ENCODE results near the gene ACOXL.

Gene ACOXL

GRCh38 chr2:111050701-111051376 is 318.5 kb downstream of the ACOXL start:
- no peak for DNase-seq (ENCODE audit: low read depth)

DNA sequence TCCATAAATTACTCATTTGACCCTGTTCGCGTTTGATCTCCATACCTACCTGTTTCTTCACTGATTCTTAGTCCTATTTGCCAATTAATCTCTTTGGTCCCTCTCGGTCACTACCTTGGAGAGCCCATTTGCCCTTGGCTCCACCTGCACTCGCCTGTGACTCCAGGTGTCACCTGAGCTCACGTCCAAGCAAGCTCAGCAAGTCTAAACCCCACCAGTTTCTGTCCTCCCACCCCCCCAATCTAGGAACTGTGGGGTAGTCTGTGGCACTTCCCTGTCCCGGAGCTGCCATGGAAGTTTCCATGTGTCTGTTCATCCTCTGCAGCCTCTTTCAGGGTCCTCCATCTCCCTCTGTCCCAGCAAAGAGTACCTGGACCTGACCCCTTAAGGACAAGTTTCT is 320.2 kb downstream of the ACOXL start:
- no peak for TF ChIP-seq CTCF (IDR thresholded peaks at IDR 0.05; ENCODE audit: control insufficient read depth, extremely low read depth, insufficient read depth)
- DNase-seq (ENCODE audit: low read depth), result no peak
- no peak overlapping the region for H3K4me3 ChIP-seq (ENCODE audit: low read depth, low read length)

More at GRCh38 chr2:111050701-111051376, 318.5 kb downstream of the ACOXL start:
- no peak for TF ChIP-seq CTCF (IDR thresholded peaks at IDR 0.05; ENCODE audit: control insufficient read depth, extremely low read depth, insufficient read depth)
- H3K4me3 ChIP-seq (ENCODE audit: low read depth, low read length), result no peak overlapping the region

DNA sequence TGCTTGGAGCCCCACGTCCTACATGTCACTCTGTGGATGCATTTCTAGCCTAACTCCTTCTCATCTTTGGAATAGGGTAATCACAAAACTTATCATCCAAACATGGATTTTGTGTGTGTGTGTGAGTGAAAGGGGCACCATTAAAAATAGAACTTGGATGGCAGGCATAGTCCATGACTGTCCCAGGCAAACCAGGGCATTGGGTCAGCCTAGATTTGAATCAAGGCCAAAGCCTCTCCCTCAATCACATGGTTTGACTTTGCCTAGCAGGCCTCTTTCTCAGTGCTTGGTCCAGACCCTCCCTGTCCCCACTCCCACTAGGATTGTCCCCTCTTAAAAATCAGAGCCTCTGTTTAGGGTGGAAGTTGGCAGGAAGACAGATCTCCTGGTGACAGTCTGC is 320.9 kb downstream of the ACOXL start:
- DNase-seq (ENCODE audit: low read depth), result no peak
- no peak overlapping the region for H3K4me3 ChIP-seq (ENCODE audit: low read depth, low read length)
- TF ChIP-seq CTCF (IDR thresholded peaks at IDR 0.05; ENCODE audit: control insufficient read depth, extremely low read depth, insufficient read depth), result no peak

DNA sequence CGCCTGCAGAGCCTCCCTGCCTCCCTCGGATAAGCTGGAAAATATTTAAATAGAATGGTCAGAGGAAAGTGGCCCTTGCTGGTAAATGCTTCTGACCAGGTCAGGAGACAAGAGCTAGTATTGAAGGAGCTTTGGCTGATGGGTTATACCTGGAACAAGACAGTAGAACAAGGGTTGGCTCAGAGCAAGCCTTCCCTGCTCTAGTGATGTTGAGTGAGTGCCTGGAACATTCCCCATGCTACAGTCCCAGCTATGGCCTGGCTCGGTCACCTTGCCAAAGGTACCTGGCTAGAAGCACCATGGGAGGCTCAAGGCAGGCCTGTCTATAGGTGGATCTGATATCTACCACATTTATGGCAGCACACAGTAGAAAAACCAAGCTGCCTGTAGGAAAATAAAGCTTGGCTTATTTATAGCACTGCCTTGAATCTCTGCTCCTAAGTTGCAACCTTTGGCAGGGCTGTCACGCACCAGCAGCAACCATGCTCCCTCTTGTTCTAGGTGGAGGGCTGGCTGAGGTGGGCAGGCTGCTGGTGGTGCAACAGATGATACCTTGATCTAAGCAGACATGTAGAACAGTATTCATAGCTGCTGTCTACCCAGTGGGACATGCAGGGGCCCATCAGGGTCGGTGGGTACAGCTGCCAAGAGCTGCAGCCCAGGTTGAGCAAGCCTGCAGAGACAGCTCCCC is 321.6 kb downstream of the ACOXL start:
- no peak for DNase-seq (ENCODE audit: low read depth)
- no peak overlapping the region for H3K4me3 ChIP-seq (ENCODE audit: low read depth, low read length)
- no peak for TF ChIP-seq CTCF (IDR thresholded peaks at IDR 0.05; ENCODE audit: control insufficient read depth, extremely low read depth, insufficient read depth)

- TF ChIP-seq CTCF (IDR thresholded peaks at IDR 0.05; ENCODE audit: control insufficient read depth, extremely low read depth, insufficient read depth), result no peak
- no peak overlapping the region for H3K4me3 ChIP-seq (ENCODE audit: low read depth, low read length)
- no peak for DNase-seq (ENCODE audit: low read depth)
Observed at GRCh38 chr2:111054791-111055691, 322.7 kb downstream of the ACOXL start.

DNA sequence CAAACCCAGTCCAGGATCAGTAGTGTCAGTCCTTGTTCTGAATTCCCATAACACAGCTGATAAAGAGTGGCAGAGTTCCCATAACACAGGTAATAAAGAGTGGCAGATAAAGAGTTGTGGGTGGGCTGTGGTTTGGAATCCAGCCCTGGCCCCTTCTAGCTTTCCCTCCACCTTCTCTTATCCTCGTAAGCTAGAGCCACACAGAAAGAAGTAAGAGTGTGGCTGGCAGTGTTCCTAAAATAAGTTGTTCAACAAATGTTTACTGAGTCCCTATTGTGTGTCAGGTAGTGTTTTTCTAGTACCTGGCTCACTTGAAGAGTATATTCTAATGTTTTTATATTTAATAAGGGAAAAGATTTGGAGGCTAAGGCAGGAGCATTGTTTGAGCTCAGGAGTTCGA is 323.4 kb downstream of the ACOXL start:
- peak; percentile 15 for DNase-seq (ENCODE audit: low read depth)
- TF ChIP-seq CTCF (IDR thresholded peaks at IDR 0.05; ENCODE audit: control insufficient read depth, extremely low read depth, insufficient read depth), result no peak
- no peak overlapping the region for H3K4me3 ChIP-seq (ENCODE audit: low read depth, low read length)

Measured in LNCaP clone FGC (cell line).